Adrenal gland (tissue), 12 donors: ENCODE data around the gene AMBRA1. TPM values are rescaled to one million over a fixed set of nuclear protein-coding genes. Genes with fewer than 3 reads are reported as not detected.
A peak's percentile ranks its signal among the peaks of the same experiment; 100 is the strongest.

Source experiments
- DNase-seq, 7 donors: peaks; one replicate each; pipeline ENCODE4 v3.0.0-alpha.2; 2019 to 2020
- H3K27ac ChIP-seq, 5 donors: fragments of 200-600 bp; sonication (generic) in 4 of 5; 1 replicate in 3 of 5; 2 replicates in 2 of 5; pipeline versions ENCODE4 v1.5.1 to v1.8.0; 2016 to 2020; ENCODE audit warnings: mild to moderate bottlenecking in 1 of 5
- H3K27me3 ChIP-seq: fragments of 200-600 bp; 2 replicates; pipeline ENCODE4 v1.8.0; 2021
- H3K36me3 ChIP-seq, 2 donors: fragments of 200-600 bp; replicated peaks in 1 of 2; 1 replicate in 1 of 2; 2 replicates in 1 of 2; pipeline versions ENCODE4 v1.5.1 to v1.8.0; 2018 to 2022
- H3K4me1 ChIP-seq, 2 donors: fragments of 200-600 bp; replicated peaks in 1 of 2; 1 replicate in 1 of 2; 2 replicates in 1 of 2; pipeline versions ENCODE4 v1.5.1 to v1.8.0; 2018 to 2021
- H3K4me3 ChIP-seq, 4 donors: fragments of 200-600 bp; sonication (generic) in 3 of 4; one replicate each; pipeline ENCODE4 v1.5.1; 2016 to 2018
- H3K9me3 ChIP-seq, 3 donors: fragments of 200-600 bp; sonication (generic) in 1 of 3; replicated peaks in 1 of 3; 1 replicate in 2 of 3; 2 replicates in 1 of 3; pipeline versions ENCODE4 v1.5.1 to v1.8.0; 2016 to 2021
- POLR2A ChIP-seq, 2 donors: fragments of 450-650 bp; IDR thresholded peaks; one replicate each; pipeline ENCODE4 v1.6.1; 2017; ENCODE audit warnings: antibody characterized with exemption in 2 of 2, mild to moderate bottlenecking in 2 of 2, moderate library complexity in 1 of 2
- WGBS, 4 donors: extraction: QIAGEN DNeasy Blood & Tissue Kit in 2 of 4; methylation state at CpG; one replicate each; pipeline versions ENCODE4 v1.1.5 to v1.1.7; 2013 to 2017; 5-methylcytosine and 5-hydroxymethylcytosine counted together
- intact Hi-C, 2 donors: fragments of 100-400 bp; cut with DNase I; formaldehyde crosslinking; loops; one replicate each; pipeline versions ENCODE4 v1.14.1 to v1.15.0; 2022 to 2023
- polyA plus RNA-seq, 3 donors: library from polyadenylated mRNA; stranded (reverse); fragments of 200-250 nt in 2 of 3; fragments of 350-450 nt in 1 of 3; fragmentation: Illumina TruSeq in 1 of 3; extraction: RNeasy Lipid Tissue Mini Kit (QIAGEN cat#74804) in 1 of 3; gene quantifications; one replicate each; pipeline ENCODE4 v1.2.3, GENCODE V29; 2013 to 2014
- total RNA-seq, 9 donors: library from RNA; depleted of rRNA in 4 of 9; stranded (reverse); fragments of >200 nt in 4 of 9; fragments of 120-200 nt in 1 of 9; fragmentation: NEBNext Ultra II Directional in 1 of 9; extraction: Animal tissue kit (Norgen Biotek cat#: 25700) in 1 of 9; gene quantifications; one replicate each; pipeline versions ENCODE4 v1.1.0 to v1.2.4, GENCODE V29; 2013 to 2023
- TF ChIP-seq, protein P1 (sequence below), 6 experiments: fragments of 450-650 bp in 4 of 6; fragments of 200-600 bp in 2 of 6; sonication (generic) in 1 of 6; IDR thresholded peaks; 1 replicate in 5 of 6; 2 replicates in 1 of 6; pipeline versions ENCODE4 v1.5.1 to v1.8.0; 2016 to 2021; ENCODE audit warnings: antibody characterized with exemption in 6 of 6, mild to moderate bottlenecking in 2 of 6, moderate library complexity in 1 of 6
- donor health status: healthy with polysubstance abuse.
- donor health status: Bipolar disorder and iron deficiency.
- donor health status: DM: yes; HTN: yes; CAD: no.
- donor health status: DM: no; HTN: no; CAD: no.
- donor health status: DM: no; HTN: no; CAD: no.
- donor health status: DM: yes; HTN: yes; CAD: no.

AMBRA1 gene
- total and polyA plus RNA-seq, 12 donors, result 16.2 to 73.3 (median 49.7) TPM

DNA sequence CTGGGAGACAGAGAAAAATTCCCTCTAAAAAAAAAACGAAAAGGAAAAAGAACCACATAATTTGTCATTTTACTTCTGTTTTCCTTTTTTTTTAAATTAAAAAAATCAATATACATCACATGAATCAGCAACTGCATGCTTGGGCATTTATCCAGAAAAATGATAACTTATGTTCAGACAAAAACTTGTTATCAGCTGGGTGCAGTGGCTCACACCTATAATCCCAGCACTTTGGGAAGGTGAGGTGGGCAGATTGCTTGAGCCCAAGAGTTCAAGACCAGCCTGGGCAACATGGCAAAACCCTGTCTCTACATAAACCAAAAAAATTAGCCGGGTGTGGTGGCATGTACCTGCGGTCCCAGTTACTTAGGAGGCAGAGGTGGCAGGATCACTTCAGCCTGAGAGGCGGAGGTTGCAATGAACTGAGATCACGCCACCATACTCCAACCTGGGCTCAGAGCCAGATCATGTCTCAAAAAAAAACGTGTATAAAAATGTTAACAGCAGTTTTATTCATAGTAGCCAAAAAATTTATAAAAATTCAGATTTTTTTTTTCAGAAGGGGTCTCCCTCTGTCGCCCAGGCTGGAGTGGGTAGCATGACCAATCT lies 28.5 kb downstream of the AMBRA1 start:
- Histone ChIP-seq H3K9me3 (no peaks in the 10 kb centered on the region), H3K4me3 (no peak overlapping the region), H3K27ac (peak overlapping the region in 1 of 5 donors; percentile 31), H3K27me3 (no peaks in the 10 kb centered on the region), H3K4me1 (peaks cover 10 to 40% of the 10 kb centered on the region in 2 donors), H3K36me3 (no peaks in the 10 kb centered on the region)
- TF ChIP-seq, protein P1, sequence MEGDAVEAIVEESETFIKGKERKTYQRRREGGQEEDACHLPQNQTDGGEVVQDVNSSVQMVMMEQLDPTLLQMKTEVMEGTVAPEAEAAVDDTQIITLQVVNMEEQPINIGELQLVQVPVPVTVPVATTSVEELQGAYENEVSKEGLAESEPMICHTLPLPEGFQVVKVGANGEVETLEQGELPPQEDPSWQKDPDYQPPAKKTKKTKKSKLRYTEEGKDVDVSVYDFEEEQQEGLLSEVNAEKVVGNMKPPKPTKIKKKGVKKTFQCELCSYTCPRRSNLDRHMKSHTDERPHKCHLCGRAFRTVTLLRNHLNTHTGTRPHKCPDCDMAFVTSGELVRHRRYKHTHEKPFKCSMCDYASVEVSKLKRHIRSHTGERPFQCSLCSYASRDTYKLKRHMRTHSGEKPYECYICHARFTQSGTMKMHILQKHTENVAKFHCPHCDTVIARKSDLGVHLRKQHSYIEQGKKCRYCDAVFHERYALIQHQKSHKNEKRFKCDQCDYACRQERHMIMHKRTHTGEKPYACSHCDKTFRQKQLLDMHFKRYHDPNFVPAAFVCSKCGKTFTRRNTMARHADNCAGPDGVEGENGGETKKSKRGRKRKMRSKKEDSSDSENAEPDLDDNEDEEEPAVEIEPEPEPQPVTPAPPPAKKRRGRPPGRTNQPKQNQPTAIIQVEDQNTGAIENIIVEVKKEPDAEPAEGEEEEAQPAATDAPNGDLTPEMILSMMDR (IDR thresholded peaks at IDR 0.05), result no peak
- TF ChIP-seq POLR2A (IDR thresholded peaks at IDR 0.05), result no peak
- peak in 1 of 7 donors; percentile 21 for DNase-seq
- WGBS, 4 donors, result 56 to 70% (median 64%) methylated on average over 7 of the region's 7 CpGs
- intact Hi-C loops, result no loop called here

DNA sequence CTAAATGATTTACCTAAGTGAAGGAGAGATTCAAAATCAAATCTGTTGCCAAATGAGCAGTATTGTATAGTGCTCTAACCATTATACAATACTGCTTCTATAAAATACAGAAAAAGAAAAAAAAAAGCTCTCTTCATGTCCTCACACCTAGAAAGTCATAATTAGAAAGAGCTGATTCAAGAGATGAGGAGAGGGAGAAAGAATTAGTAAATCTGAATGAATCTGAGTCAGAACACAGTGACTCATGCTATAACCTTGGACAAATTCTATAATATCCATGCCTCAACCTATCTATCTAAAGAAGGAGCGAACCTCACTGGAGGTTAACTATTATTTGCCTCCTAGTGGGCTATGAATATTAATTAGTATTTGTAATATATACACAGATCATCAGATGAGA lies 29.4 kb downstream of the AMBRA1 start:
- 41 to 64% (median 50%) methylated on average over 1 of the region's 1 CpG for WGBS, 4 donors
- H3K4me1 ChIP-seq, result peaks cover 10 to 47% of the 10 kb centered on the region in 2 donors
- intact Hi-C loops, result no loop called here

DNA sequence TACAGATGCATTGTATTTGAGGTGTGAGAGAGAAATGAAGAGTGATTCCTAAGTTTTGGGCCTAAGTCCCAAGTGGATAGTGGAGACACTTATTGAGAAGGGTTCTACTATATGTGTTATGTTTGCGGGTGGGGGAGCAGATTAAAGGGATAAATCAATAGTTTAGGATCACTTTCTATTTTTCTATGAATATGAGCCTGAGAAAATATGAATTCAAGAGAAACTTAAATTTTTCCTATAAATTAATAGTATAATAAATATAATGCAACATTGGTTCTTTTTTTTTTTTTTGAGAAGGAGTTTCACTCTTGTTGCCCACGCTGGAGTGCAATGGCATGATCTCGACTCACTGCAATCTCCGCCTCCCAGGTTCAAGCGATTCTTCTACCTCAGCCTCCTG lies 31.3 kb downstream of the AMBRA1 start:
- Histone ChIP-seq H3K4me3 (no peak overlapping the region), H3K36me3 (no peaks in the 10 kb centered on the region), H3K27ac (no peak overlapping the region), H3K27me3 (no peaks in the 10 kb centered on the region), H3K4me1 (peaks cover 10 to 50% of the 10 kb centered on the region in 2 donors), H3K9me3 (no peaks in the 10 kb centered on the region)
- WGBS, 4 donors, result 95 to 98% (median 98%) methylated on average over 5 of the region's 5 CpGs
- TF ChIP-seq POLR2A (IDR thresholded peaks at IDR 0.05), result no peak
- TF ChIP-seq, protein P1 (IDR thresholded peaks at IDR 0.05), result no peak
- intact Hi-C loops, result no loop called here
- DNase-seq, result no peak

More for the DNA sequence above, 29.4 kb downstream of the AMBRA1 start:
- peak overlapping the region in 1 of 5 donors; percentile 31 for H3K27ac ChIP-seq
- no peaks in the 10 kb centered on the region for H3K9me3 ChIP-seq
- DNase-seq, result no peak
- TF ChIP-seq POLR2A (IDR thresholded peaks at IDR 0.05), result no peak
- TF ChIP-seq, protein P1 (IDR thresholded peaks at IDR 0.05), result no peak
- H3K4me3 ChIP-seq, result no peak overlapping the region
- no peaks in the 10 kb centered on the region for H3K27me3 ChIP-seq
- no peaks in the 10 kb centered on the region for H3K36me3 ChIP-seq

DNA sequence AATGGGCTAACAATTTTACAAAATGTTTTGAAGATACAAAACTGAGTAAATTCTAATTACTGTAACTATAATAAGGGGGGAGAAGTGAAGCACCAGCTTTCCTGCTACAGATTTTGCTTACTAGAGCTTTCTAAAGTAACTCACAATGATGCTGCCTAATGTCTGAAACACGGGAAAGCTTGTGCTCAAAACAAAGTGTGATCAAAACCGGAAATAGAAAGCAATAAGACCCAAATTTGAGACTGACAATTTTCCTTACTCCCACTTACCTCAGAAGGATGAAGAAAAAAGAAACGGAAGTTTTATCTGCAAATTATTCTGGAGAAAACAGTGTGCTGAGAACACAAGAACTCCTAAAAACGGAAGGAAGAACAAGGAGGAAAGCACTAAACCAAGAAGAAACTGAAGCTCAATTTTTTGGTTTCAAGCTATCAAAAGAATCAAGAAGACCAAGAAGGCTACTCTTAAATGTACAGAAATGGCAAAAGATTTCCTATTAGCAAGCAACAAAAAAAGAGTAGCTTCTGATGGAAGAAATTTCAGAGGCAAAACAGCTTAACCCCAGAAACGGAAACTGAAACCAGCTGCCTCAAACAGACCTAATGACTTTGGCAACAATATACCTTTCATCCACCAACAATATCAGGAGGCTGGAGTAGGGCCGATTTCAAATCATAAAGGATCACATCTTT lies 33.4 kb downstream of the AMBRA1 start:
- no peaks in the 10 kb centered on the region for H3K27me3 ChIP-seq
- DNase-seq, result peak in 1 of 7 donors; percentile 23
- H3K36me3 ChIP-seq, result no peaks in the 10 kb centered on the region
- TF ChIP-seq, protein P1 (IDR thresholded peaks at IDR 0.05), result no peak
- no peak for TF ChIP-seq POLR2A (IDR thresholded peaks at IDR 0.05)
- peak overlapping the region in 4 of 5 donors; percentile 37 to 73 (median 65) for H3K27ac ChIP-seq
- WGBS, 4 donors, result 1 to 2% (median 1%) methylated on average over 6 of the region's 6 CpGs
- H3K4me3 ChIP-seq, result peak overlapping the region in 3 of 4 donors; percentile 3 to 52 (median 5)
- intact Hi-C loops, result no loop called here
- no peaks in the 10 kb centered on the region for H3K9me3 ChIP-seq
- peaks cover 12 to 54% of the 10 kb centered on the region in 2 donors for H3K4me1 ChIP-seq
